HFFc6 (cell line): ENCODE results near the gene E2F1. TPM values are rescaled to one million over a fixed set of nuclear protein-coding genes. Genes with fewer than 3 reads are reported as not detected.
"Not testable (repeated sequence)": the region's sequence is repeated elsewhere in the genome, so short reads cannot be mapped to it uniquely, and the experiment has no call there.

ENCODE experiments used
- DNase-seq: peaks from one replicate; pipeline ENCODE4 v3.0.0-alpha.2; 2018
- H3K27ac Mint-ChIP-seq: 2 replicates; pipeline ENCODE4 v1.8.0; 2020; ENCODE audit warnings: mild to moderate bottlenecking, mixed read lengths
- H3K27me3 Mint-ChIP-seq: 2 replicates; pipeline ENCODE4 v1.8.0; 2021; ENCODE audit warnings: mild to moderate bottlenecking, moderate library complexity, mixed read lengths; ENCODE audit not compliant: insufficient read depth
- H3K36me3 Mint-ChIP-seq: 2 replicates; pipeline ENCODE4 v1.8.0; 2021; ENCODE audit warnings: low read depth, mixed read lengths
- H3K4me1 Mint-ChIP-seq: 2 replicates; pipeline ENCODE4 v1.8.0; 2020; ENCODE audit warnings: low read depth, mixed read lengths
- H3K4me3 Mint-ChIP-seq: 2 replicates; pipeline ENCODE4 v1.8.0; 2020; ENCODE audit warnings: mild to moderate bottlenecking, moderate library complexity, mixed read lengths
- H3K9me3 Mint-ChIP-seq: 2 replicates; pipeline ENCODE4 v1.8.0; 2020; ENCODE audit warnings: mild to moderate bottlenecking, mixed read lengths
- total RNA-seq, 6 experiments: library from RNA; stranded (reverse); fragmentation: NEBNext Ultra II Directional; extraction: Animal tissue kit (Norgen Biotek cat#: 25700); gene quantifications; 2 replicates in 1 of 6; 3 replicates in 5 of 6; pipeline ENCODE4 v1.2.3, GENCODE V29; 2021
- TF ChIP-seq, protein P1 (sequence below): fragments of 200-600 bp; sonication (generic); IDR thresholded peaks from 2 replicates; pipeline ENCODE4 v1.5.0; 2021; ENCODE audit warnings: antibody characterized with exemption, mild to moderate bottlenecking

E2F1 gene
- total RNA-seq, 6 experiments from 2014 or later = 11.3 to 21.7 (median 20.2) TPM

DNA sequence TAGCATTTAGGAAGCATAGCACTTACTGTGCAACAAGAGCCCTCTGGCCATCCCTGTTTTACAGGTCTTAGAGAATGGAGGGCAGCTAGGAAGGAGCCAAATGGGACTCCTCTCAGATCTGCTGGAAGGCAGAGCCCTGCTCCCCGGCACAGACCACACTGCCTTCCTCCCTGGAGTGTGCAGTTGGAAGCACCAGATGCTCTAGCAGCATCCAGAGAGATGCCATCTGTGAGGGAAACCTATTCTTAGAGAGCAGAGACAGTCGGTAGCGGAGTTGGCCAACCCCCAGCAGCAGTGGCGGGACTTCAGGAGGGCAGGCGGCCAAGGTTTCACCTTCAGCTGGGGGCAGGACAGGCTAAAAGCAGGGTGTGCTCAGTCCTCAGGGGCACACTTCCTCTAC, 16.7 kb upstream of the E2F1 start:
- H3K36me3 Mint-ChIP-seq = no peaks in the 10 kb centered on the region

DNA sequence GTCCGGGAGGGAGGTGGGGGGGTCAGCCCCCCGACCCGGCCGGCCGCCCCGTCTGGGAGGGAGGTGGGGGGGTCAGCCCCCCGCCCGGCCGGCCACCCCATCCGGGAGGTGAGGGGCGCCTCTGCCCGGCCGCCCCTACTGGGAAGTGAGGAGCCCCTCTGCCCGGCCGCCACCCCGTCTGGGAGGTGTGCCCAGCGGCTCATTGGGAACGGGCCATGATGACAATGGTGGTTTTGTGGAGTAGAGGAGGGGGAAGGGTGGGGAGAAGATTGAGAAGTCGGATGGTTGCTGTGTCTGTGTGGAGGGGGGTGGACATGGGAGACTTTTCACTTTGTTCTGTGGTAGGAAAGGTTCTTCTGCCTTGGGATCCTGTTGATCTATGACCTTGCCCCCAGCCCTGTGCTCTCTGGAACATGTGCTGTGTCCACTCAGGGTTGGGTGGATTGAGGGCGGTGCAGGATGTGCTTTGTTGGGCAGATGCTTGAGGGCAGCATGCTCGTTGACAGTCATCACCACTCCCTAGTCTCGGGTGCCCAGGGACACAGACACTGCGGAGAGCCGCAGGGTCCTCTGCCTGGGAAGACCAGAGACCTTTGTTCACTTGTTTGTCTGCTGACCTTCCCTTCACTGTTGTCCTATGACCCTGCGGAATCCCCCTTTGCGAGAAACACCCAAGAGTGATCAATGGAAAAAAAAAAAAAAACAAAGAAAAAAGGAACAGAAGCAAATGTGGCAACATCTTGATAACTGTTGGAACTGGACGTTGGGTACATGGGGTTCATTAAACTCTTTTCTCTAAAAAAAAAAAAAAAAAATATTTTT, 15.7 kb upstream of the E2F1 start:
- TF ChIP-seq, protein P1, sequence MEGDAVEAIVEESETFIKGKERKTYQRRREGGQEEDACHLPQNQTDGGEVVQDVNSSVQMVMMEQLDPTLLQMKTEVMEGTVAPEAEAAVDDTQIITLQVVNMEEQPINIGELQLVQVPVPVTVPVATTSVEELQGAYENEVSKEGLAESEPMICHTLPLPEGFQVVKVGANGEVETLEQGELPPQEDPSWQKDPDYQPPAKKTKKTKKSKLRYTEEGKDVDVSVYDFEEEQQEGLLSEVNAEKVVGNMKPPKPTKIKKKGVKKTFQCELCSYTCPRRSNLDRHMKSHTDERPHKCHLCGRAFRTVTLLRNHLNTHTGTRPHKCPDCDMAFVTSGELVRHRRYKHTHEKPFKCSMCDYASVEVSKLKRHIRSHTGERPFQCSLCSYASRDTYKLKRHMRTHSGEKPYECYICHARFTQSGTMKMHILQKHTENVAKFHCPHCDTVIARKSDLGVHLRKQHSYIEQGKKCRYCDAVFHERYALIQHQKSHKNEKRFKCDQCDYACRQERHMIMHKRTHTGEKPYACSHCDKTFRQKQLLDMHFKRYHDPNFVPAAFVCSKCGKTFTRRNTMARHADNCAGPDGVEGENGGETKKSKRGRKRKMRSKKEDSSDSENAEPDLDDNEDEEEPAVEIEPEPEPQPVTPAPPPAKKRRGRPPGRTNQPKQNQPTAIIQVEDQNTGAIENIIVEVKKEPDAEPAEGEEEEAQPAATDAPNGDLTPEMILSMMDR = no peak
- Mint-ChIP-seq H3K9me3 (no peaks in the 10 kb centered on the region), H3K27me3 (no peaks in the 10 kb centered on the region; the same call in 1 of the 2 replicates), H3K36me3 (no peaks in the 10 kb centered on the region), H3K27ac (no peak overlapping the region), H3K4me3 (no peak overlapping the region), H3K4me1 (peaks cover 13% of the 10 kb centered on the region)
- DNase-seq = no peak

More for the DNA sequence above, 16.7 kb upstream of the E2F1 start:
- no peaks in the 10 kb centered on the region; the same call in 1 of the 2 replicates for H3K27me3 Mint-ChIP-seq
- H3K4me1 Mint-ChIP-seq = 0 out of 2 replicates have a peak, but pooled peaks cover 4% of the 10 kb centered on the region
- no peak overlapping the region for H3K27ac Mint-ChIP-seq
- no peak overlapping the region for H3K4me3 Mint-ChIP-seq
- H3K9me3 Mint-ChIP-seq = no peaks in the 10 kb centered on the region
- no peak for DNase-seq
- TF ChIP-seq, protein P1 = no peak

DNA sequence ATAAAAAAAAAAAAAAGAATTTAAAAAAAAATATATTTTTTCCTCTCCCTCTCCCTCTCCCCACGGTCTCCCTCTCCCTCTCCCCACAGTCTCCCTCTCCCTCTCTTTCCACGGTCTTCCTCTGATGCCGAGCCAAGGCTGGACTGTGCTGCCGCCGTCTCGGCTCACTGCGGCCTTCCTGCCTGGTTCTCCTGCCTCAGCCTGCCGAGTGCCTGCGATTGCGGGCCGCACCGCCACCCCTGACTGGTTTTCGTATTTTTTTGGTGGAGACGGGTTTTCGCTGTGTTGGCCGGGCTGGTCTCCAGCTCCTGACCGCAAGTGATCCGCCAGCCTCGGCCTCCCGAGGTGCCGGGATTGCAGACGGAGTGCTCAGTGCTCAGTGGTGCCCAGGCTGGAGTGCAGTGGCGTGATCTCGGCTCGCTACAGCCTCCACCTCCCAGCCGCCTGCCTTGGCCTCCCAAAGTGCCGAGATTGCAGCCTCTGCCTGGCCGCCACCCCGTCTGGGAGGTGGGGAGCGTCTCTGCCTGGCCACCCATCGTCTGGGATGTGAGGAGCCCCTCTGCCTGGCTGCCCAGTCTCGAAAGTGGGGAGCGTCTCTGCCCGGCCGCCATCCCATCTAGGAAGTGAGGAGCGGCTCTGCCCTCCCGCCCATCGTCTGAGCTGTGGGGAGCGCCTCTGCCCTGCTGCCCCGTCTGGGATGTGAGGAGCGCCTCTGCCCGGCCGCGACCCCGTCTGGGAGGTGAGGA, 14.7 kb upstream of the E2F1 start:
- not testable (repeated sequence) for H3K4me3 Mint-ChIP-seq, DNase-seq, H3K27me3 Mint-ChIP-seq, H3K36me3 Mint-ChIP-seq, H3K9me3 Mint-ChIP-seq, H3K27ac Mint-ChIP-seq
- peaks cover 17% of the 10 kb centered on the region for H3K4me1 Mint-ChIP-seq

DNA sequence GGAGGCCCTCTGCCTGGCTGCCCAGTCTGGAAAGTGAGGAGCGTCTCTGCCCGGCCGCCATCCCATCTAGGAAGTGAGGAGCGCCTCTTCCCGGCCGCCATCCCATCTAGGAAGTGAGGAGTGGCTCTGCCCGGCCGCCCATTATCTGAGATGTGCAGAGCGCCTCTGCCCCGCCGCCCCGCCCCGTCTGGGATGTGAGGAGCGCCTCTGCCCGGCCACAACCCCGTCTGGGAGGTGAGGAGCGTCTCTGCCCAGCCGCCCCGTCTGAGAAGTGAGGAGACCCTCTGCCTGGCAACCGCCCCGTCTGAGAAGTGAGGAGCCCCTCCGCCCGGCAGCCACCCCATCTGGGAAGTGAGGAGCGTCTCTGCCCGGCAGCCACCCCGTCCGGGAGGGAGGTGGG, 12.8 kb upstream of the E2F1 start:
- not testable (repeated sequence) for H3K36me3 Mint-ChIP-seq, H3K27me3 Mint-ChIP-seq, DNase-seq, H3K9me3 Mint-ChIP-seq, H3K4me3 Mint-ChIP-seq, H3K27ac Mint-ChIP-seq
- peaks cover 12% of the 10 kb centered on the region for H3K4me1 Mint-ChIP-seq

DNA sequence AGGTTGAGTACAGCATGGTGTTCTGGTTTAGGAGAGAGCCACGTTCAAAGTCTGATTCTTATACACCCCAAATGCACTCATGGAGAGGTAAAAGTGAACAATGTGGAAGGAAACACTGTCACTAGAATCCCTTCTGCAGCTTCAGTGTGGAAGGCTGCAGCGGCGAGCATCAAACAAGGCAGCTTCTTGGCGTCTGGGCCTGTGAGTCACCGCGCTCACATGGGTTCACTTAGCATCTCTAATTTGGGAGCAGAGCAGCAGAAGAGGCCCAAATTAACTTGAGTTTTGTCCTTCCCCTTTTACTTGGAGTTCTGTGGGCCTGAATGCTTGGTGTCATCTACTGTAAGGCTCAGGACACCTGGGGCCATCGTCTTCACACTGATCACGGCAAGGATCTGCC, 10.9 kb upstream of the E2F1 start:
- Mint-ChIP-seq H3K4me1 (peaks cover 12% of the 10 kb centered on the region), H3K4me3 (peak overlapping the region; percentile 42; the same call in 1 of the 2 replicates), H3K9me3 (no peaks in the 10 kb centered on the region), H3K36me3 (no peaks in the 10 kb centered on the region), H3K27me3 (no peaks in the 10 kb centered on the region; the same call in 1 of the 2 replicates), H3K27ac (peak overlapping the region; percentile 57)
- TF ChIP-seq, protein P1 = no peak
- peak; percentile 62 for DNase-seq

DNA sequence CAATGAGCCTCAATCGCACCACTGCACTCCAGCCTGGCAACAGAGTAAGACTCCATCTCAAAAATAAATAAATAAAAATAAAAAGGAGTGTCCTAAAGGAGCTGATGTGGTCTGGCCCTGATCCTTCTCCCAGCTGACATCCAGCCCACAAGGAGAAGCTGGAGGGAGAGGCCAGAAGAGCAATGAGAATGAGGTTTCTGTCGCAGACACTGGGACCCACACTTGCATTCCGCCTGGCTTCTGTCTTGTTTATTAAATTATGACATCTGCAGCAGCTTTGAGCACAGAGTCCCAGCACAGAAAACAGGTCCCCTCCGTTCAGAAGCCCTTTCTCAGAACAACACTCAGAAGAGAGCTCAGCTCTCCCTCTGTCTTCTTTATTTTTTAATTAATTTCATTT, 10.3 kb upstream of the E2F1 start:
- no peaks in the 10 kb centered on the region for H3K36me3 Mint-ChIP-seq
- H3K27ac Mint-ChIP-seq = no peak overlapping the region
- no peak overlapping the region; the same call in 1 of the 2 replicates for H3K4me3 Mint-ChIP-seq
- TF ChIP-seq, protein P1 = no peak
- DNase-seq = no peak
- H3K9me3 Mint-ChIP-seq = no peaks in the 10 kb centered on the region
- H3K4me1 Mint-ChIP-seq = peaks cover 12% of the 10 kb centered on the region
- H3K27me3 Mint-ChIP-seq = no peaks in the 10 kb centered on the region; the same call in 1 of the 2 replicates
